CD14-positive monocyte (primary cell): ENCODE data around the gene KCNS3. TPM values are rescaled to one million over a fixed set of nuclear protein-coding genes. Genes with fewer than 3 reads are reported as not detected.

Experiments used
- DNase-seq, 3 donors: peaks; one replicate each; pipeline ENCODE4 v3.0.0-alpha.2; 2011 to 2022
- H2AFZ ChIP-seq: 2 replicates; pipeline ENCODE4 v1.6.0; 2012; ENCODE audit warnings: mild to moderate bottlenecking, low read depth, low read length, inconsistent platforms; ENCODE audit not compliant: insufficient read depth, poor library complexity, severe bottlenecking
- H3K27ac ChIP-seq, 2 donors: 1 replicate in 1 of 2; 2 replicates in 1 of 2; pipeline ENCODE4 v1.5.1; 2012 to 2013; ENCODE audit warnings: low read length in 2 of 2, control low read depth in 1 of 2, inconsistent platforms in 1 of 2, low read depth in 1 of 2, mild to moderate bottlenecking in 1 of 2
- H3K27me3 ChIP-seq, 2 donors: one replicate each; pipeline versions ENCODE4 v1.6.0 to v1.6.1; 2011 to 2013; ENCODE audit warnings: low read length in 2 of 2; ENCODE audit not compliant: control insufficient read depth in 2 of 2, insufficient read depth in 2 of 2
- H3K36me3 ChIP-seq, 2 donors: replicated peaks in 1 of 2; 1 replicate in 1 of 2; 2 replicates in 1 of 2; pipeline versions ENCODE4 v1.5.1 to v1.6.1; 2012 to 2013; ENCODE audit warnings: low read length in 2 of 2, control low read depth in 1 of 2, inconsistent platforms in 1 of 2, mild to moderate bottlenecking in 1 of 2; ENCODE audit not compliant: insufficient read depth in 2 of 2, control insufficient read depth in 1 of 2
- H3K4me1 ChIP-seq, 2 donors: 1 replicate in 1 of 2; 2 replicates in 1 of 2; pipeline versions ENCODE4 v1.5.1 to v1.6.1; 2012 to 2013; ENCODE audit warnings: low read length in 2 of 2, control low read depth in 1 of 2, inconsistent platforms in 1 of 2, mild to moderate bottlenecking in 1 of 2, moderate library complexity in 1 of 2; ENCODE audit not compliant: insufficient read depth in 2 of 2, control insufficient read depth in 1 of 2
- H3K4me2 ChIP-seq: replicated peaks from 2 replicates; pipeline ENCODE3; 2012; ENCODE audit warnings: low read length, moderate library complexity, mild to moderate bottlenecking; ENCODE audit not compliant: poor library complexity, severe bottlenecking; ENCODE audit errors: extremely low read depth
- H3K4me3 ChIP-seq, 3 experiments: fragments of 200-600 bp in 1 of 3; sonication (generic) in 1 of 3; replicated peaks in 1 of 3; 1 replicate in 2 of 3; 2 replicates in 1 of 3; pipeline ENCODE4 v1.5.1; 2011 to 2013; ENCODE audit warnings: low read length in 3 of 3, mild to moderate bottlenecking in 3 of 3, control low read depth in 2 of 3, low read depth in 2 of 3, inconsistent platforms in 1 of 3, moderate library complexity in 1 of 3
- H3K79me2 ChIP-seq: 2 replicates; pipeline ENCODE4 v1.6.0; 2012; ENCODE audit warnings: mild to moderate bottlenecking, control low read depth, inconsistent platforms, low read length, moderate library complexity; ENCODE audit not compliant: insufficient read depth
- H3K9ac ChIP-seq: 2 replicates; pipeline ENCODE4 v1.6.0; 2017; ENCODE audit warnings: low read length, mild to moderate bottlenecking; ENCODE audit not compliant: insufficient read depth, poor library complexity, severe bottlenecking
- H3K9me3 ChIP-seq, 2 donors: replicated peaks in 1 of 2; 1 replicate in 1 of 2; 2 replicates in 1 of 2; pipeline versions ENCODE4 v1.5.1 to v1.6.1; 2012 to 2013; ENCODE audit warnings: low read length in 2 of 2, control low read depth in 1 of 2; ENCODE audit not compliant: control insufficient read depth in 1 of 2, insufficient read depth in 1 of 2
- H4K20me1 ChIP-seq: 2 replicates; pipeline ENCODE4 v1.6.0; 2012; ENCODE audit warnings: mild to moderate bottlenecking, low read length, control low read depth, moderate library complexity; ENCODE audit not compliant: insufficient read depth
- H3K27ac Mint-ChIP-seq, 7 donors: one replicate each; pipeline ENCODE4 v1.8.0; 2020; ENCODE audit warnings: mild to moderate bottlenecking in 7 of 7, mixed read lengths in 7 of 7, moderate library complexity in 6 of 7, inconsistent platforms in 2 of 7
- H3K27me3 Mint-ChIP-seq, 3 donors: one replicate each; pipeline ENCODE4 v1.8.0; 2021 to 2022; ENCODE audit warnings: low read depth in 3 of 3, mild to moderate bottlenecking in 3 of 3, mixed read lengths in 3 of 3, moderate library complexity in 3 of 3, inconsistent platforms in 1 of 3
- H3K36me3 Mint-ChIP-seq, 2 donors: one replicate each; pipeline ENCODE4 v1.8.0; 2020; ENCODE audit warnings: mixed read lengths in 2 of 2, inconsistent platforms in 1 of 2, mild to moderate bottlenecking in 1 of 2
- H3K4me1 Mint-ChIP-seq: one replicate; pipeline ENCODE4 v1.8.0; 2020; ENCODE audit warnings: mild to moderate bottlenecking, mixed read lengths
- H3K4me3 Mint-ChIP-seq, 2 donors: one replicate each; pipeline ENCODE4 v1.8.0; 2020; ENCODE audit warnings: mild to moderate bottlenecking in 2 of 2, mixed read lengths in 2 of 2, moderate library complexity in 1 of 2
- H3K9me3 Mint-ChIP-seq, 7 donors: one replicate each; pipeline ENCODE4 v1.8.0; 2020 to 2022; ENCODE audit warnings: mixed read lengths in 7 of 7, mild to moderate bottlenecking in 6 of 7, moderate library complexity in 6 of 7, inconsistent platforms in 2 of 7
- CTCF ChIP-seq: fragments of 200-600 bp; IDR thresholded peaks from one replicate; pipeline ENCODE4 v1.8.0; 2022; ENCODE audit warnings: antibody characterized with exemption, mild to moderate bottlenecking
- WGBS: methylation state at CpG from one replicate; pipeline ENCODE4 v1.1.5; 2013; ENCODE audit warnings: missing lambda C conversion rate; ENCODE audit not compliant: insufficient coverage; 5-methylcytosine and 5-hydroxymethylcytosine counted together
- intact Hi-C, 2 donors: fragments of 100-400 bp; cut with micrococcal nuclease; formaldehyde crosslinking; loops; one replicate each; pipeline versions ENCODE4 v1.15.0 to v1.15.1; 2023
- polyA plus RNA-seq, 3 donors: library from polyadenylated mRNA; depleted of rRNA in 1 of 3; unstranded in 2 of 3; stranded (reverse) in 1 of 3; fragments of 300-500 nt in 2 of 3; fragments of >200 nt in 1 of 3; fragmentation: Illumina TruSeq in 2 of 3; gene quantifications; 1 replicate in 2 of 3; 2 replicates in 1 of 3; pipeline ENCODE4 v1.2.3, GENCODE V29; 2012 to 2021

The KCNS3 gene
- polyA plus RNA-seq, 3 donors, result not detected

GRCh38 chr2:17864676-17865075 is 13.8 kb upstream of the KCNS3 start:
- no peaks in the 10 kb centered on the region for H3K9me3 ChIP-seq
- H3K27me3 ChIP-seq, result peaks cover 0 to 3% of the 10 kb centered on the region in 2 donors
- H3K4me1 ChIP-seq, result no peaks in the 10 kb centered on the region
- H3K36me3 ChIP-seq, result no peaks in the 10 kb centered on the region
- H3K4me3 Mint-ChIP-seq, result no peak overlapping the region
- H3K4me3 ChIP-seq, result no peak overlapping the region
- H3K36me3 Mint-ChIP-seq, result no peaks in the 10 kb centered on the region
- no peak overlapping the region for H3K27ac ChIP-seq
- no peaks in the 10 kb centered on the region for H3K9me3 Mint-ChIP-seq
- peaks cover under 1 to 9% (median 2%) of the 10 kb centered on the region in 3 donors for H3K27me3 Mint-ChIP-seq
- H4K20me1 ChIP-seq, result no peaks in the 10 kb centered on the region
- H2AFZ ChIP-seq, result no peak overlapping the region
- H3K27ac Mint-ChIP-seq, result no peak overlapping the region
- peaks cover 2% of the 10 kb centered on the region for H3K4me1 Mint-ChIP-seq
- no peak for TF ChIP-seq CTCF
- no peak overlapping the region for H3K4me2 ChIP-seq
- H3K9ac ChIP-seq, result no peak overlapping the region
- no peak for DNase-seq
- intact Hi-C loops, result no loop called here
- WGBS, result no CpG with 5 or more reads among the region's 1 CpG
- H3K79me2 ChIP-seq, result no peaks in the 10 kb centered on the region

- Mint-ChIP-seq H3K4me3 (no peak overlapping the region), H3K27me3 (peaks cover 2 to 9% (median 5%) of the 10 kb centered on the region in 3 donors)
- H3K4me2 ChIP-seq, result no peak overlapping the region
These were observed 11.3 kb upstream of the KCNS3 start for GRCh38 chr2:17867133-17867532.

More at GRCh38 chr2:17867133-17867532, 11.3 kb upstream of the KCNS3 start:
- DNase-seq, result no peak
- Mint-ChIP-seq H3K27ac (no peak overlapping the region), H3K36me3 (no peaks in the 10 kb centered on the region), H3K9me3 (no peaks in the 10 kb centered on the region), H3K4me1 (no peaks in the 10 kb centered on the region)
- H3K4me3 ChIP-seq, result no peak overlapping the region
- no peak overlapping the region for H2AFZ ChIP-seq
- intact Hi-C loops, result no loop called here
- no peaks in the 10 kb centered on the region for H4K20me1 ChIP-seq
- H3K4me1 ChIP-seq, result no peaks in the 10 kb centered on the region
- H3K79me2 ChIP-seq, result no peaks in the 10 kb centered on the region
- H3K9ac ChIP-seq, result no peak overlapping the region
- peaks cover 0 to 3% of the 10 kb centered on the region in 2 donors for H3K27me3 ChIP-seq
- H3K9me3 ChIP-seq, result no peaks in the 10 kb centered on the region
- no peak overlapping the region for H3K27ac ChIP-seq
- no peaks in the 10 kb centered on the region for H3K36me3 ChIP-seq
- TF ChIP-seq CTCF, result no peak
- WGBS, result 100% methylated on average over 1 of the region's 2 CpGs
